HG03378 (cell line): ENCODE data around the gene FAM131A.

Source experiments
- ATAC-seq: cut with Tn5 transposase; IDR thresholded peaks from one replicate; pipeline ENCODE4 v1.9.1; 2021; ENCODE audit warnings: mild to moderate bottlenecking, moderate library complexity; ENCODE audit not compliant: unreplicated experiment

Gene FAM131A

GRCh38 chr3:184315871-184316661, 21.3 kb upstream of the FAM131A start:
- no peak for ATAC-seq

GRCh38 chr3:184316792-184317191, 20.6 kb upstream of the FAM131A start:
- ATAC-seq: no peak

GRCh38 chr3:184317201-184317600, 20.2 kb upstream of the FAM131A start:
- no peak for ATAC-seq

GRCh38 chr3:184320104-184320445, 17.3 kb upstream of the FAM131A start:
- ATAC-seq: no peak

- ATAC-seq: no peak
Observed at GRCh38 chr3:184321666-184322065, 15.7 kb upstream of the FAM131A start.

GRCh38 chr3:184322731-184323487, 14.5 kb upstream of the FAM131A start:
- no peak for ATAC-seq

- ATAC-seq: no peak
Observed at GRCh38 chr3:184323696-184324095, 13.7 kb upstream of the FAM131A start.

- ATAC-seq: no peak
Observed at GRCh38 chr3:184325269-184325668, 12.1 kb upstream of the FAM131A start.

- ATAC-seq: no peak
Observed at GRCh38 chr3:184325715-184326369, 11.6 kb upstream of the FAM131A start.

GRCh38 chr3:184327171-184327570, 10.2 kb upstream of the FAM131A start:
- ATAC-seq: no peak

GRCh38 chr3:184328516-184328915, 8.9 kb upstream of the FAM131A start:
- no peak for ATAC-seq

- no peak for ATAC-seq
Observed at GRCh38 chr3:184332370-184333090, 4.9 kb upstream of the FAM131A start.

- no peak for ATAC-seq
Observed at GRCh38 chr3:184333190-184333589, 4.2 kb upstream of the FAM131A start.

- ATAC-seq: no peak
Observed at GRCh38 chr3:184333700-184334099, 3.7 kb upstream of the FAM131A start.

- no peak for ATAC-seq
Observed at GRCh38 chr3:184334470-184335158, 2.8 kb upstream of the FAM131A start.

- no peak for ATAC-seq
Observed at GRCh38 chr3:184335291-184335660, 2.1 kb upstream of the FAM131A start.

GRCh38 chr3:184335661-184336546, 1.5 kb upstream of the FAM131A start:
- no peak for ATAC-seq

- no peak for ATAC-seq
Observed at GRCh38 chr3:184336547-184337398, 627 bp upstream of the FAM131A start.

- ATAC-seq: no peak
Observed at GRCh38 chr3:184337981-184338380, 581 bp downstream of the FAM131A start.
